HT-29 (cell line): ENCODE results near the gene CSTB. TPM values are rescaled to one million over a fixed set of nuclear protein-coding genes. Genes with fewer than 3 reads are reported as not detected.

Experiments used
- DNase-seq: peaks from one replicate; pipeline ENCODE4 v3.0.0-alpha.2; 2015; ENCODE audit warnings: low spot score
- total RNA-seq: library from RNA; depleted of rRNA; stranded (reverse); fragments of >200 nt; shearing (Covaris generic); gene quantifications from 2 replicates; pipeline ENCODE4 v1.2.3, GENCODE V29; 2014

CSTB gene
- total RNA-seq, 1 experiment from 2014 or later, result 55.0 TPM

- no peak for DNase-seq
Observed at GRCh38 chr21:43811262-43812105, 35.4 kb upstream of the CSTB start.

- DNase-seq, result peak; percentile 76
Observed at GRCh38 chr21:43810505-43811261, 34.6 kb upstream of the CSTB start.

GRCh38 chr21:43809853-43810504 lies 33.9 kb upstream of the CSTB start:
- DNase-seq, result no peak

- DNase-seq, result no peak
Observed at GRCh38 chr21:43809346-43809799, 33.3 kb upstream of the CSTB start.

GRCh38 chr21:43808832-43809251 lies 32.7 kb upstream of the CSTB start:
- no peak for DNase-seq

- DNase-seq, result no peak
Observed at GRCh38 chr21:43808367-43808766, 32.3 kb upstream of the CSTB start.

- DNase-seq, result no peak
Observed at GRCh38 chr21:43806017-43806710, 30.1 kb upstream of the CSTB start.

GRCh38 chr21:43805275-43805800 lies 29.2 kb upstream of the CSTB start:
- DNase-seq, result no peak

GRCh38 chr21:43803558-43804300 lies 27.6 kb upstream of the CSTB start:
- DNase-seq, result no peak

- no peak for DNase-seq
Observed at GRCh38 chr21:43802713-43803313, 26.7 kb upstream of the CSTB start.

- no peak for DNase-seq
Observed at GRCh38 chr21:43801006-43801783, 25.1 kb upstream of the CSTB start.

GRCh38 chr21:43800566-43800965 lies 24.5 kb upstream of the CSTB start:
- DNase-seq, result no peak

GRCh38 chr21:43800124-43800523 lies 24.0 kb upstream of the CSTB start:
- DNase-seq, result no peak

GRCh38 chr21:43799301-43799840 lies 23.3 kb upstream of the CSTB start:
- DNase-seq, result no peak

GRCh38 chr21:43797925-43798715 lies 22.0 kb upstream of the CSTB start:
- no peak for DNase-seq

- DNase-seq, result no peak
Observed at GRCh38 chr21:43797415-43797814, 21.3 kb upstream of the CSTB start.

- DNase-seq, result no peak
Observed at GRCh38 chr21:43794857-43795256, 18.7 kb upstream of the CSTB start.

- no peak for DNase-seq
Observed at GRCh38 chr21:43794311-43794710, 18.2 kb upstream of the CSTB start.
